CD8-positive, alpha-beta memory T cell (primary cell): ENCODE measurements around the gene CCDC187. TPM values are rescaled to one million over a fixed set of nuclear protein-coding genes. Genes with fewer than 3 reads are reported as not detected.
"Not testable (repeated sequence)": the region's sequence is repeated elsewhere in the genome, so short reads cannot be mapped to it uniquely, and the experiment has no call there.

Source experiments
- CTCF ChIA-PET: fragments of 350-600 bp; sonication (Branson Sonifier 250); formaldehyde crosslinking; loops from one replicate; lab custom pipeline; 2021; ENCODE audit warnings: antibody characterized with exemption; lab: Charles Lee
- POLR2A ChIA-PET: fragments of 350-600 bp; sonication (Branson Sonifier 250); formaldehyde crosslinking; loops from one replicate; lab custom pipeline; 2021; ENCODE audit warnings: antibody characterized with exemption; lab: Charles Lee
- DNase-seq, 5 donors: peaks; one replicate each; pipeline versions ENCODE4 v3.0.0 to v3.0.0-alpha.2; 2020 to 2022; ENCODE audit warnings: mixed read lengths in 1 of 5
- H3K27ac ChIP-seq: one replicate; pipeline ENCODE4 v1.7.0; 2013; ENCODE audit warnings: low read depth, mild to moderate bottlenecking, low read length, moderate library complexity
- H3K27me3 ChIP-seq: 2 replicates; pipeline ENCODE4 v1.7.0; 2013; ENCODE audit warnings: low read length, mild to moderate bottlenecking; ENCODE audit not compliant: insufficient read depth, poor library complexity, severe bottlenecking
- H3K36me3 ChIP-seq: 2 replicates; pipeline ENCODE4 v1.7.0; 2013; ENCODE audit warnings: mild to moderate bottlenecking, low read length, moderate library complexity; ENCODE audit not compliant: insufficient read depth
- H3K4me1 ChIP-seq: 2 replicates; pipeline ENCODE4 v1.7.0; 2013; ENCODE audit warnings: mild to moderate bottlenecking, low read length, moderate library complexity; ENCODE audit not compliant: insufficient read depth
- H3K4me3 ChIP-seq: 2 replicates; pipeline ENCODE4 v1.7.0; 2013; ENCODE audit warnings: mild to moderate bottlenecking, low read length
- H3K9me3 ChIP-seq: 2 replicates; pipeline ENCODE4 v1.7.0; 2013; ENCODE audit warnings: mild to moderate bottlenecking, low read length
- H3K27ac Mint-ChIP-seq, 8 donors: one replicate each; pipeline ENCODE4 v1.8.0; 2020 to 2021; ENCODE audit warnings: mixed read lengths in 8 of 8, mild to moderate bottlenecking in 6 of 8, inconsistent platforms in 3 of 8, moderate library complexity in 3 of 8
- H3K27me3 Mint-ChIP-seq, 2 donors: one replicate each; pipeline ENCODE4 v1.8.0; 2020 to 2021; ENCODE audit warnings: mixed read lengths in 2 of 2, mild to moderate bottlenecking in 1 of 2, moderate library complexity in 1 of 2
- H3K36me3 Mint-ChIP-seq, 3 donors: one replicate each; pipeline ENCODE4 v1.8.0; 2020 to 2021; ENCODE audit warnings: mixed read lengths in 3 of 3, inconsistent platforms in 1 of 3, mild to moderate bottlenecking in 1 of 3
- H3K4me1 Mint-ChIP-seq, 3 donors: one replicate each; pipeline ENCODE4 v1.8.0; 2020 to 2021; ENCODE audit warnings: mixed read lengths in 3 of 3, inconsistent platforms in 1 of 3, mild to moderate bottlenecking in 1 of 3
- H3K4me3 Mint-ChIP-seq, 7 donors: one replicate each; pipeline ENCODE4 v1.8.0; 2020 to 2021; ENCODE audit warnings: mixed read lengths in 7 of 7, mild to moderate bottlenecking in 6 of 7, moderate library complexity in 4 of 7, inconsistent platforms in 2 of 7
- H3K9me3 Mint-ChIP-seq, 5 donors: one replicate each; pipeline ENCODE4 v1.8.0; 2020 to 2022; ENCODE audit warnings: mixed read lengths in 5 of 5, mild to moderate bottlenecking in 3 of 5, moderate library complexity in 2 of 5, inconsistent platforms in 1 of 5
- polyA plus RNA-seq: library from polyadenylated mRNA; unstranded; fragments of 300-500 nt; fragmentation: Illumina TruSeq; gene quantifications from one replicate; pipeline ENCODE4 v1.2.3, GENCODE V29; 2021
- total RNA-seq, 2 experiments: library from RNA; stranded (reverse); gene quantifications; one replicate each; pipeline ENCODE4 v1.2.3, GENCODE V29; 2021

Gene CCDC187
- total RNA-seq (not detected), polyA plus RNA-seq (not detected)

GRCh38 chr9:136303825-136304416 is at the start of gene CCDC187:
CCDC187 (minus strand) TSS chr9:136304094; CDS start chr9:136303830, 264 bp downstream.
- no peaks in the 10 kb centered on the region for H3K9me3 Mint-ChIP-seq
- H3K27ac ChIP-seq, result no peak within 1 kb of the TSS
- no peak within 1 kb of the TSS for H3K4me3 Mint-ChIP-seq
- ChIA-PET CTCF (no interaction called here), POLR2A (no interaction called here)
- peaks cover 4 to 7% (median 5%) of the 10 kb centered on the region in 3 donors for H3K4me1 Mint-ChIP-seq
- H3K27ac Mint-ChIP-seq, result no peak within 1 kb of the TSS
- no peaks in the 10 kb centered on the region for H3K4me1 ChIP-seq
- H3K9me3 ChIP-seq, result no peaks in the 10 kb centered on the region
- peaks cover 0 to 4% of the 10 kb centered on the region in 2 donors for H3K27me3 Mint-ChIP-seq
- no peaks in the 10 kb centered on the region for H3K36me3 Mint-ChIP-seq
- no peak for DNase-seq
- H3K36me3 ChIP-seq, result no peaks in the 10 kb centered on the region
- no peak within 1 kb of the TSS for H3K4me3 ChIP-seq
- no peaks in the 10 kb centered on the region for H3K27me3 ChIP-seq

GRCh38 chr9:136353088-136353487 is 49.2 kb upstream of the CCDC187 start:
- CTCF ChIA-PET, result no interaction called here
- H3K36me3 ChIP-seq, result no peaks in the 10 kb centered on the region
- POLR2A ChIA-PET, result no interaction called here
- Mint-ChIP-seq H3K27ac (no peak overlapping the region), H3K36me3 (no peaks in the 10 kb centered on the region), H3K27me3 (no peaks in the 10 kb centered on the region), H3K4me1 (no peaks in the 10 kb centered on the region), H3K9me3 (no peaks in the 10 kb centered on the region), H3K4me3 (no peak overlapping the region)
- no peak overlapping the region for H3K4me3 ChIP-seq
- no peak overlapping the region for H3K27ac ChIP-seq
- H3K4me1 ChIP-seq, result no peaks in the 10 kb centered on the region
- H3K27me3 ChIP-seq, result no peaks in the 10 kb centered on the region
- H3K9me3 ChIP-seq, result no peaks in the 10 kb centered on the region
- no peak for DNase-seq

- ChIA-PET POLR2A (no interaction called here), CTCF (no interaction called here)
- no peaks in the 10 kb centered on the region for H3K36me3 ChIP-seq
- H3K4me3 ChIP-seq, result no peak overlapping the region
- H3K9me3 ChIP-seq, result no peaks in the 10 kb centered on the region
- Mint-ChIP-seq H3K4me1 (no peaks in the 10 kb centered on the region), H3K36me3 (no peaks in the 10 kb centered on the region), H3K27ac (no peak overlapping the region), H3K9me3 (no peaks in the 10 kb centered on the region), H3K27me3 (no peaks in the 10 kb centered on the region), H3K4me3 (no peak overlapping the region)
- H3K27ac ChIP-seq, result no peak overlapping the region
- no peak for DNase-seq
- H3K4me1 ChIP-seq, result no peaks in the 10 kb centered on the region
- no peaks in the 10 kb centered on the region for H3K27me3 ChIP-seq
Measured at GRCh38 chr9:136352682-136353081, 48.8 kb upstream of the CCDC187 start.

GRCh38 chr9:136351868-136352267 is 48.0 kb upstream of the CCDC187 start:
- H3K27me3 ChIP-seq, H3K4me1 Mint-ChIP-seq, H3K9me3 ChIP-seq, H3K36me3 ChIP-seq, H3K36me3 Mint-ChIP-seq, H3K4me3 Mint-ChIP-seq, H3K27me3 Mint-ChIP-seq, H3K27ac Mint-ChIP-seq, POLR2A ChIA-PET, CTCF ChIA-PET, H3K9me3 Mint-ChIP-seq, DNase-seq, H3K27ac ChIP-seq, H3K4me3 ChIP-seq, H3K4me1 ChIP-seq: not testable (repeated sequence)

- no peak overlapping the region for H3K4me3 ChIP-seq
- Mint-ChIP-seq H3K36me3 (no peaks in the 10 kb centered on the region), H3K27ac (no peak overlapping the region), H3K9me3 (no peaks in the 10 kb centered on the region), H3K27me3 (no peaks in the 10 kb centered on the region), H3K4me1 (no peaks in the 10 kb centered on the region), H3K4me3 (no peak overlapping the region)
- ChIA-PET CTCF (no interaction called here), POLR2A (no interaction called here)
- no peaks in the 10 kb centered on the region for H3K9me3 ChIP-seq
- no peaks in the 10 kb centered on the region for H3K36me3 ChIP-seq
- no peaks in the 10 kb centered on the region for H3K4me1 ChIP-seq
- H3K27me3 ChIP-seq, result no peaks in the 10 kb centered on the region
- H3K27ac ChIP-seq, result no peak overlapping the region
- no peak for DNase-seq
Measured at GRCh38 chr9:136351252-136351800, 47.4 kb upstream of the CCDC187 start.

GRCh38 chr9:136349546-136349945 is 45.7 kb upstream of the CCDC187 start:
- no peaks in the 10 kb centered on the region for H3K4me1 ChIP-seq
- no peaks in the 10 kb centered on the region for H3K36me3 ChIP-seq
- H3K27me3 ChIP-seq, result no peaks in the 10 kb centered on the region
- H3K9me3 ChIP-seq, result no peaks in the 10 kb centered on the region
- H3K27ac ChIP-seq, result no peak overlapping the region
- no peak for DNase-seq
- H3K4me3 ChIP-seq, result no peak overlapping the region
- POLR2A ChIA-PET, result no interaction called here
- Mint-ChIP-seq H3K27ac (no peak overlapping the region), H3K9me3 (no peaks in the 10 kb centered on the region), H3K36me3 (no peaks in the 10 kb centered on the region), H3K4me3 (no peak overlapping the region), H3K4me1 (no peaks in the 10 kb centered on the region), H3K27me3 (no peaks in the 10 kb centered on the region)
- CTCF ChIA-PET, result no interaction called here

- Mint-ChIP-seq H3K27me3 (no peaks in the 10 kb centered on the region), H3K4me3 (no peak overlapping the region), H3K27ac (no peak overlapping the region), H3K4me1 (no peaks in the 10 kb centered on the region), H3K9me3 (no peaks in the 10 kb centered on the region), H3K36me3 (no peaks in the 10 kb centered on the region)
- Histone ChIP-seq H3K4me1 (no peaks in the 10 kb centered on the region), H3K36me3 (no peaks in the 10 kb centered on the region), H3K27ac (no peak overlapping the region), H3K9me3 (no peaks in the 10 kb centered on the region), H3K27me3 (no peaks in the 10 kb centered on the region), H3K4me3 (no peak overlapping the region)
- ChIA-PET POLR2A (no interaction called here), CTCF (interaction anchor here (1.3 kb wide), 1 partner anchor 15 kb away, joined by 4 read pairs; the partner anchor contains the start of gene DNLZ)
- DNase-seq, result no peak
Measured at GRCh38 chr9:136348691-136349090, 44.8 kb upstream of the CCDC187 start.

- POLR2A ChIA-PET, result no interaction called here
- no peaks in the 10 kb centered on the region for H3K27me3 ChIP-seq
- DNase-seq, result no peak
- Mint-ChIP-seq H3K27ac (no peak overlapping the region), H3K9me3 (no peaks in the 10 kb centered on the region), H3K36me3 (no peaks in the 10 kb centered on the region), H3K4me3 (no peak overlapping the region), H3K4me1 (peaks cover 0 to 2% (median 0%) of the 10 kb centered on the region in 3 donors), H3K27me3 (no peaks in the 10 kb centered on the region)
- no peaks in the 10 kb centered on the region for H3K9me3 ChIP-seq
- H3K4me1 ChIP-seq, result no peaks in the 10 kb centered on the region
- H3K4me3 ChIP-seq, result no peak overlapping the region
- H3K36me3 ChIP-seq, result no peaks in the 10 kb centered on the region
- H3K27ac ChIP-seq, result no peak overlapping the region
- CTCF ChIA-PET, result interaction anchor here (1.3 kb wide), 1 partner anchor 16 kb away, joined by 4 read pairs; the partner anchor contains the start of gene DNLZ
Measured at GRCh38 chr9:136347472-136348256, 43.8 kb upstream of the CCDC187 start.
